Smooth muscle cell of bladder (primary cell): ENCODE data around the gene SOX14. TPM values are rescaled to one million over a fixed set of nuclear protein-coding genes. Genes with fewer than 3 reads are reported as not detected.

Experiments
- total RNA-seq: library from RNA; depleted of rRNA; stranded (reverse); fragments of >200 nt; gene quantifications from 2 replicates; pipeline ENCODE4 v1.2.3, GENCODE V29; 2014

The SOX14 gene
- not detected in 2 replicates for total RNA-seq

GRCh38 chr3:137764001-137764433 is at the start of gene SOX14:
Gene SOX14, plus strand, starts transcription at chr3:137764315. Its CDS starts 470 bp downstream, at chr3:137764785.

Other genes with a start within 250 kb of the SOX14 start
- not detected in 2 replicates for gene CLDN18, start 245.8 kb downstream of the SOX14 start, total RNA-seq